HEK293 (cell line): ENCODE results near the gene MTPN.

ENCODE experiments used
- KLF10 ChIP-seq: fragments of 450-650 bp; IDR thresholded peaks from 2 replicates; pipeline ENCODE4 v1.5.1; 2018; ENCODE audit warnings: missing biosample characterization, mild to moderate bottlenecking, missing genetic modification characterization
- PRDM1 ChIP-seq: fragments of 450-650 bp; formaldehyde crosslinking; IDR thresholded peaks from 2 replicates; pipeline ENCODE4; 2016; ENCODE audit warnings: missing biosample characterization, missing genetic modification characterization
- SP3 ChIP-seq: fragments of 450-650 bp; formaldehyde crosslinking; IDR thresholded peaks from 2 replicates; pipeline ENCODE4 v1.5.1; 2016; ENCODE audit warnings: missing biosample characterization, missing genetic modification characterization
- ZNF121 ChIP-seq: fragments of 450-650 bp; formaldehyde crosslinking; IDR thresholded peaks from 2 replicates; pipeline ENCODE4 v1.5.1; 2016; ENCODE audit warnings: missing biosample characterization, missing genetic modification characterization
- ZNF747 ChIP-seq: fragments of 450-650 bp; formaldehyde crosslinking; IDR thresholded peaks from 2 replicates; pipeline ENCODE4 v1.5.1; 2016; ENCODE audit warnings: missing biosample characterization, missing genetic modification characterization
- TF ChIP-seq, protein P1 (sequence below): fragments of 450-650 bp; formaldehyde crosslinking; IDR thresholded peaks from 2 replicates; pipeline ENCODE4 v1.5.1; 2016; ENCODE audit warnings: missing biosample characterization, missing genetic modification characterization

DNA sequence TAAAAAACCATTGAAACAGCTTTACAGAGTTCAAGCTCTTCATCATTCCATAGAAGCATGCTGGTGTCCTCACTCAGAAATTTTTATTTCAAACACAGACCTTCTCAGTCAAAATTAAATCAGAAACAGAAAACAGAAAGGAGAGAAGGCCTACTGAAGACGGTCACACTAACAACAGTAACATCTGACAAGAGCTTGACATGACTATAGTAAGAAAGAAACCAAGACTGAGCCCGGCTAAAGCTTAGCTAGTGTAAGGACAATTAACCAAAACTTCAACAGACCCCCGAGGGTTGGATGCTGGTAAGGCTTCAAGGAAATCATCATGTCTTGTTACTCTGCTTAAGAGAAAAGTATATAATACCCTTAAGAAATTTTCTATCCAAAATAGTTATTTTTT, 38.6 kb downstream of the MTPN start:
- TF ChIP-seq, protein P1, sequence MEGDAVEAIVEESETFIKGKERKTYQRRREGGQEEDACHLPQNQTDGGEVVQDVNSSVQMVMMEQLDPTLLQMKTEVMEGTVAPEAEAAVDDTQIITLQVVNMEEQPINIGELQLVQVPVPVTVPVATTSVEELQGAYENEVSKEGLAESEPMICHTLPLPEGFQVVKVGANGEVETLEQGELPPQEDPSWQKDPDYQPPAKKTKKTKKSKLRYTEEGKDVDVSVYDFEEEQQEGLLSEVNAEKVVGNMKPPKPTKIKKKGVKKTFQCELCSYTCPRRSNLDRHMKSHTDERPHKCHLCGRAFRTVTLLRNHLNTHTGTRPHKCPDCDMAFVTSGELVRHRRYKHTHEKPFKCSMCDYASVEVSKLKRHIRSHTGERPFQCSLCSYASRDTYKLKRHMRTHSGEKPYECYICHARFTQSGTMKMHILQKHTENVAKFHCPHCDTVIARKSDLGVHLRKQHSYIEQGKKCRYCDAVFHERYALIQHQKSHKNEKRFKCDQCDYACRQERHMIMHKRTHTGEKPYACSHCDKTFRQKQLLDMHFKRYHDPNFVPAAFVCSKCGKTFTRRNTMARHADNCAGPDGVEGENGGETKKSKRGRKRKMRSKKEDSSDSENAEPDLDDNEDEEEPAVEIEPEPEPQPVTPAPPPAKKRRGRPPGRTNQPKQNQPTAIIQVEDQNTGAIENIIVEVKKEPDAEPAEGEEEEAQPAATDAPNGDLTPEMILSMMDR (tag by site-specific recombination): no peak
- no peak for TF ChIP-seq ZNF121 (tag by site-specific recombination)
- TF ChIP-seq ZNF747 (tag by site-specific recombination): no peak
- no peak for TF ChIP-seq SP3 (tag by site-specific recombination)
- no peak for TF ChIP-seq KLF10 (tag by site-specific recombination)
- no peak for TF ChIP-seq PRDM1 (tag by site-specific recombination)
